T-helper 2 cell (primary cell): Measurements from ENCODE around the gene RNASEH1.
A peak's percentile ranks its signal among the peaks of the same experiment; 100 is the strongest.

ENCODE experiments used
- DNase-seq, 5 experiments: peaks; one replicate each; pipeline versions ENCODE4 v3.0.0 to v3.0.0-alpha.2; 2012 to 2022

Gene RNASEH1

DNA sequence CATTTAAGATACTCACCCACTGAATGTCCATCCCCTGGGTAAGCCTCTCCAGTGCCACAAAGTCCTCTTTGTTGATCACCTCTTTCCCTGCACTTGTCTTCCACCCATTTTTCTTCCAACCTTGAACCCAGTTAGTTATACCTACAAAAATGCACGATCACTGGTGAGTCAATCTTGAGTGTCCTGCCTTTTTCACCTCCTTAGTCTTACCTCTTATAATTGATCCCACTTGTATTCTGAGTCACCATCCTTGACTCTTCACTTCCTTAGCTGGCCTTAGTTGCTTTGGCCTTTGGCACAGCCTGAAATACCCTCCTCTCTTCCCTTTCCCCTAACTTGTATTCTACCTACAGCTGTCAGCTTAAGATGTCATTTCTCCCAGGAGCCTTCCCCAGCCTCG lies 10.2 kb downstream of the RNASEH1 start:
- DNase-seq: no peak

DNA sequence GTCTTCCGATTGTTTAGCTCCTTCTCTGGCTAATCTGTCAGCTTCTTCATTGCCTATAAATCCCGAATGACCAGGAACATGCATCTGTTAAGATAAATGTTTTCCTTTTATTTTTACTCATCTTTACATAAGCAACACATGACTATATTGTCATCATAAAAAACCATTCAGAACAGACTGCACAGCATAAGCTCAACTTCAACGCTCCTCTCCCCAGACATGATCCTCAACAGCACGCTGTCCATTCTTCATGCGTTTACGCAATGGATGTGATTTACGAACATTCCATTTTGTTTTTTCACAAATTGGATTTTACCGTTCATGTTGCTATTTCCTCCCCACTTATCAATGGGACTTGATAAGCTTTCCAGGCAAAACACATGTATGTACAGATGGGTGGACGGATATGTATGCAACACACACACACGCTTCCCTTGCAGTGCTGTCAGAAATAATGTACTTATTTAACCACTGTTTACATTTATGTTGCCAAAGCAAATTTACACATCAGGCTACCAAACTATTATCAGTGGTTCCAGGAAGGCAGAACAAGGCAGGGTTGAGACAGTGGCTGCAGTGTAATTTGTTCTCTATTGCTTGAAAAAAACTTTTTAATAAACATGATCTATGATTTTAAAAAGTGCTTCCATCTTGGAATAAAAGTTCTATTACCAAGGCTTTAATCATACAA lies 12.2 kb downstream of the RNASEH1 start:
- DNase-seq: no peak

DNA sequence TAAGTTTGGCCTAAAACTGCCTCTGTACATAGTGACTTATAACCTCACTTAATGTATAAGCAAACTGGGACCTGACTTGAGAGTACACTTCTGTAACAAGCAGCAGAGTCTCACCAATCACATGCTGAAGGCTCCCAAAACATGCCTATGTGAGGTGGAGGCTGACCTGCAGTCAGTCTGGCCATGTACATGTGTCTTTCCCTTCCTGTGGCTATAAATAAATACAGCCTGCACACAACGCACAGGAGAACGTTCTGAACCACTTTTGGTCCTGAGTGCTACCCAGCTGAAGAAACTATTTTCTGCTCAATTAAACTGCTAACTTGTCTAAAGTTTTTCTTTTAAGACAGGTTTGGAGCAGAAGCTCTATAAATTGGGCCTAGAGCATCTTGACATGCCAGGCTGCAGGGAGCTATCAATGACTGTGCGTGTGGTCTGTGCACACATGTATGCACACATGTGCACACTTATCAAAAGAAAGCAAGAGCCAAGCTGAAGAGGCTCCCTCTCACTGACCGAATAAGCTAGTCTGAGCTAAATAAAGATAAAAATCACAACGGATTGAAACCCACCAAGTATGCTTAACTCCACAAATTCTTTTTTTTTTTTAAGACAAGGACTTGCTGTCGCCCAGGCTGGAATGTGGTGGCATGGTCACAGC lies 15.0 kb downstream of the RNASEH1 start:
- DNase-seq: no peak

DNA sequence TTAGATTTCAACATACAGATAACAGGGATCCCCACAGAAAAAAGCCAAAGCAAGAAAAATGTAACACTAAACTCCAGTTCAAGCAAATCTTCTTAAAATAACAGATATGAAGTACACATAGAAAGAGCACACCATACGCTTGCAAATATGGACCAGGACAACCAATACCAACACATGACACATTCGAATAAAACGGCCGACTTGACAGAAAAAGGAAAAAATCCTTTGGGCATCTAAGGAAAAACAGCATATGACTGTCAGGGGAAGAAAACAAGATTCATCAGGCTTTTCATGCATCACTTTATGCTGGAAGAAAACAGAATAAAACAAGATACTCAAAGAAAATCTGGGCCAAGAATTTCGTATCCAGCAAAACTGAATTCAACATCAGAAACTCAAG lies 16.0 kb downstream of the RNASEH1 start:
- DNase-seq: no peak

DNA sequence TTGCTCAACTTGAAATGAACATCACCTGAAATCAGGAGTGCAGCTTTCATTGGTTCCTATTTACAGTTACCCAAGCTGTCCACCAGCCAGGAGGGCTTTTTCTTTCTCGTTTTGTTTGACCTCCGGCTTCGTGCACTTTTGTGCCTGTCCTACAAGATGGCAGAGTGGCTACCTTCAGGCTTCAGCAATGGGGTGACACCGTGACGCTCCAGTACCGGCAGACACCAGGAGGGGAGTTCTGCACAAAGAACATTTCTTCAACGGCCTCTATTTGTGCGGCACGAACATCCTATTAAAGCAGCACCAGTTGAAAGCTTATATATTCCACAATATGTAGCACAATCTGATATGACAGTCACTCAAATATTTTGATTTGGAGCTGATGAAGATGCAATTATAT lies 18.3 kb downstream of the RNASEH1 start:
- no peak for DNase-seq

DNA sequence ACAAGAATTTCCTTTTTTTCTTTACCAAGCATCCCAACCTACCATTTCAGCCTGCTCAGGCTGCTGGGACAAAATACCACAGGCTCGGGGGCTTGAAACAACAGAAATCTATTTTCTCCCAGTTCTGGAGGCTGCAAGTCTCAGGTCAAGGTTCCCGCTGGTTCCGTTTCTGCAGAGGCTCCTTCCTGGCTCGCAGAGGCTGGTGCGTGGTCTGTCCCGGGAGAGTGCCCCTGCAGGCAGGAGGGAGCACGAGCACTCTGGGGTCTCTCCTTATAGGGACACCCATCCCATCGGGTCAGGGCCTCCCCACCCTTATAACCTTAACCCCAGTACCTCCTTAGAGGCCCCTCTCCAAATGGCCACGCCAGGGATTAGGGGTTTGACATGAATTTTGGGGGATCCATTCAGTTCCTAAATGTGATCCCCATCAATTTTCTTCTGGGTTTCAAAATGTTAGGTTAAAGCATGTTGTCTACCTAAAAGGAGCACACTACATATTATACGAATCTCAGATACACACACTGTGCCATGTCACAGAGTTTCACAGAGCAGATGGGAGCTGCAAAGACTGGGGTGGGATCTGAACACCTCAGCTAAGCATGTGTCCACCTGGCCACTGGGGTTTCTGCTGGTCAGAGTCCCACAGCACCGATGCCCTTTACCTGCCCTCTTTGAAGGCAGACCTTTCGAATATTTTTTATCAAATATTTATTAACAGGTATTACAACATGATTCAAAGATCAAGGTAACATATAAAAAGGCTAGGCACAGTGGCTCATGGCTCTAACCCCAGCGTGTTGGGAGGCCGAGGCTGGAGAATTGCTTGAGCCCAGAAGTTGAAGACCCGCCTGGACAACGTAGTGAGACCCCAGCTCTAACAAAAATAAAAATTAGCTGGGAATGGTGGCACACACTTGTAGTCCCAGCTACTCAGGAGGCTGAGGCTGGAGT lies 21.2 kb downstream of the RNASEH1 start:
- no peak for DNase-seq

DNA sequence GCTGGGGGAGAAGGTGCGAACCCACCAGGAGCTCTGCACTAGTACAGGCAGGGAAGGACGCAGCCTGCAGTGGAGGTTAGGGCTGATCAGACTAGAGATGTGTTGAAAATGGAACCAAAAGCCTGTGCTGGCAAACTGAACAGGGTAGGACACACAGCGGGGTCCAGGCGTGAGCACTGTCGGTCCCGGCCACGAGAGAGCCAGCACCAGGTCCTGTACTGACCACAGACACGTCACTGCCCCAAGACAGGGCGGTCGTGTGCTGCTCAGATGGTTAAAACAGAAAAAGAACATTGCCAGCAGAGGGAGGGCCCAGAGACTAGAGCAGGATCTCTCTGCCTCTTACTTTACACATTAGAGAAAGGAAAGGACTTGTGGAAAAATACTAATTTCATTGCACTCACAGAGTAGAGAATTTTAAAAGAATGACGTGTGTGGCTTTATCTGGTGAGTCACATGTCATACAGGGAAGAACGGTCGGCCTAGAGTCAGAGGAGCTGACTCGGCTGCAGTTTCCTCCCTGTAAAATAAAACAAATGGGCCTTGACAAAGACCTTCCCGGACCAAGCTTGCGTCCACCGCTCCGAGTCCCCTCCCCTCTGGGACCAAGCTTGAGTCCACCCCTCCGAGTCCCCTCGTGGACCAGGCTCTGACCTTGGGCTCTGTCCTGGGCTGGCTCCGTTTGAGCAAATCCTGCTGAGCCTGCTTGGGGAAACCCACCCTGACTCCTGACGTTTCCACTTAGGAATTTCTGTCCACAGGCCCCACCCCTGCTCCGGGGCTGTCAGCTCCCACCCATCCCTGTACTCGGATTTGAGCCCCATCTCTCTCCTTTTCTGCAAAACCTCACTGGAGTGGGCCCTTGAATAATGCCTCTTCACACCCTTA lies 22.1 kb downstream of the RNASEH1 start:
- no peak for DNase-seq

DNA sequence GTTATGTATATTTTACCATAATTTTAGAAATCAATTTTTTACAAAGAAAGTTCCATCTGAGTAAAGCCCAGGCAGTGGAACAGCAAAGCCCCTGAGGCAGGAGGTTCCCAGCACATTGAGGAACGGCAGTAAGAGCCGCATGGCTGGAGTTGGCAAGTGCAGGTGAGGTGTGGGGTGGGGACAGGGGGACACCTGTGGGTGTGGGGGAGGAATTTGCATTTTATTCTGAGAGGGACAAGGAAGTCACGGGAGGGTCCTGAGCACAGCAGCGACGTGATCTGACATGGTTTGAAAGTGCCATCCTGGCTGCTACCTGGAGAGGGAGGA lies 22.7 kb downstream of the RNASEH1 start:
- DNase-seq: no peak

DNA sequence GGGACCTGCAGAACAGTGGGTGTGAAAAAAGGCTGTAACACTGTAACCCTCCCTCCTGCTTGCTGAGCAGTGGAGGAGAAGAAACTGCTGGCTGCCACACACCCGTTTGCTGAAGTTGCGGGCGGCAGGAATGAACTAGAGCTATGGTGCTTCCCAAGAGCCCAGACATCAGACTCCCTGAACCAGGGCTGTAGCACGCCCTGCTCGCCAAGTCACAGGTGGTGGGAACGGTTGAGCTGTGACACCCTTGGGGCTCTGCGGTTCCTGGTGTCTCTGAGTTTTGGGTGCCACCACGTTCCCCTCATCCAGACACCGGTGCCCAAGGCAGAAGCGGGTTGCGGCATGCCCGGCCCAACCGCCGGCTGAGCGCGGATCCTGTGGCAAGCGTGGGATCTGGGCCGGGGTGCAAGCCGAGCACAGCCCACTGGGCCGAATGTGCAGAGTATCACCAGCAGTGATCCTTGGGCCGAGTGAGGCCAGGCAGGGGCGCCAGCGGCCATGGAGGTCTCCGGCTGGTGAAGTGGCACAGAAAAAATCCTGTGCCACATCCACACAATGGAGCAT lies 23.8 kb downstream of the RNASEH1 start:
- no peak for DNase-seq

DNA sequence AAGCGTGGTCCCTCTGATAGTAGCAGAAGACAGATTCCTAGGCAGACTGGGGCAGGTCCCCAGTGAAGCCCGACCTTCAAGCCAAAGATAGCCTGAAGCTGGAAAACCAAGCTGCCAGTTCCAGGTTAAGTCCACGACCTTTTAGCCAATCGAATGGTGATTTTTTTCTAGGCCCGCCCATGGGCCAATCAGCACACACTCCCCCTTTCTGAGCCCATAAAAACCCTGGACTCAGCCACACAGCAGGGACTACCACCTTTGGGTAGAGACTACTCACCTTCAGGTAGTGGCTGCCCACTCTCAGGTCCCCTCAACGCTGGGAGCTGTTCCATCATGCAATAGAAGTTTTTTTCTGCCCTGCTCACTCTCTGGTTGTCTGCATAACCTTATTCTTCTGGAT lies 24.3 kb downstream of the RNASEH1 start:
- no peak for DNase-seq

DNA sequence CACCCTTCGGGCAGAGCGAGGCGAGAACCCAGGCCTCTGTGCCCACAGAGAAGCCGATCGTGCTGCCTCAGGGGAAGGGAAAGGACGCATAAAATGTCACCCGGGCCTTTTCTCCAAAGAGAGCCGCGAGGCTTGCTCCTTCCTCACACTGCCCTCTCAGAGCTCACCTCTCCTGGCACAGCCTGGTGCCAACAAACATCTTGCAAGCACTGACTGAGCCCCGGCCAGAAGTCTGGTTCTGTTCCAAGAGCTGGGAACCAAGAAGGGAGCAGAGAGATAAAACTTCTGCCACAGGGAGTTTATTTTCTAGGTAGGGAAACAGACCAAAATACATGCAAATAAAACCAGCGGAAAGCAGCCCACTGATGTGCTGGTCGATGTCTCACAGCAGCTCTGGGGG lies 25.2 kb downstream of the RNASEH1 start:
- no peak for DNase-seq

DNA sequence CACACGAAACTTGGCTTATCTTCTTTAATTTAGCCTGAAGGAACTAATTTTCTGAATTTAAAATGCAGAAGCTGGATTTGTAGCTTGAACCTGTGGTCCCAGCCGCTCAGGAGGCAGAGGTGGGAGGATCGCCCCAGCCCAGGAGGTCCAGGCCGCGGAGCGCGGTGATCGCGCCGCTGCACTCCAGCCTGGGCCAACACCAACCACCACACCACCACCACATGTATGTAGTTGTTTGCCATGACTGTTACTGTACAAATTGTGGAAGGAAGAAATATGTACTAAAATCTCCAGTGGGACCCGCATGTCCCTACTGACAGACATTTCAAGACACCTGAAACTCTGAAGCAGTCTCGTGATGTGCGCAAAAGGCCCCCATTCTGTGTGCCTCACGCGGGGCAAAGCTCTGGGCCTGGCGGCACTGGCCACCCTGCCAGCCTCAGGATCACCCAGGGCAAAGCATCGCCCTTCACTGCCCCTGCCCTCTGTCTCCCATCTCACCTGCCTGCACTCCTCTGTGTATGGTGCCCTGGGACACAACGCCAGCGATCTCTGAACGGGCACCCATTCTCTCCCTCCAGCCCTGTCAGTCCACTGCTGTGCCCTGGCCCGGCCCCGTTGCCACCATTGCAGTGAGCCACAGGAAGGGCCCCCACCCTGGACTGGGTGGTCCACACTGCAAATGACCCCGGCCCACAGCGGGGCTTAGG lies 28.7 kb downstream of the RNASEH1 start:
- no peak for DNase-seq

DNA sequence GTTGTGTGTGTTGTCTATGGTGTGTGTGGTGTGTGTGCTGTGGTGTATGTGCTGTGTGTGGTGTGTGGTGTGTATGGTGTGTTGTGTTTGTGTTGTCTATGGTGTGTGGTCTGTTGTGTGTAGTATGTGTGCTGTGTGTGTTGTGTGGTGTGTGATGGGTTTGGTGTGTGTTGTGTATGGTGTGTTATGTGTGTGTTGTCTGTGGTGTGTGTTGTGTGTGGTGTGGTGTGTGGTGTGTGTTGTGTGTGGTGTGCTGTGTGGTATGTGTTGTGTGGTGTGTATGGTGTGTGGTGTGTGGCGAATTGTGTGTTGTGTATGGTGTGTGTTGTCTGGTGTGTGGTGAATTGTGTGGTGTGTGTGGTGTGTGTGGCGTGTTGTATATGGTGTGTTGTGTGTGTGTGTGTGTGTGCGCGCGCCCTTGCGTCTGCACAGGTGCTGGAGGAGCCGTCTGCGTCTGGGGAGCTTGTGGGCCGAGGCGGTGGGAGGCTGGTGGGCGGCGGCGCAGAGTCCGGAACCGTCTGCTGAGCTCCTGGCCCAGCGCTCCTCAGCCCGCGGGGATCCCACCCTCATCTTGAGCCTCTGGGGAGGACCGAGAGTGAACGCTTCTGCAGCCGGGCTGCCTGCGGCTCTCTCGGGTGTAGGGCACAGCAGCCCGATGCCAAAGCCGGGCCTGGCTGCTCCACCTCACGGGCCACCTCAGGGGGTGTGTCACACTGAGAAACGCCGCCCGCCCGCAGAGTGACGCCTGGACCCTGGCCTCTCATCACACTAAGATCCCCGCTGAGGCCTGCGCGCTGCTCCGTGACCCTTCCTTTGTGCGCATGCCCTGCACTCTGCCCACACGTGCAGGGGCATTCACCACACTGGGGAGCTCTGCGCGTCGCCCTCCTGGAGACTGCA lies 30.0 kb downstream of the RNASEH1 start:
- DNase-seq: peak in 1 of 5 experiments; percentile 12

DNA sequence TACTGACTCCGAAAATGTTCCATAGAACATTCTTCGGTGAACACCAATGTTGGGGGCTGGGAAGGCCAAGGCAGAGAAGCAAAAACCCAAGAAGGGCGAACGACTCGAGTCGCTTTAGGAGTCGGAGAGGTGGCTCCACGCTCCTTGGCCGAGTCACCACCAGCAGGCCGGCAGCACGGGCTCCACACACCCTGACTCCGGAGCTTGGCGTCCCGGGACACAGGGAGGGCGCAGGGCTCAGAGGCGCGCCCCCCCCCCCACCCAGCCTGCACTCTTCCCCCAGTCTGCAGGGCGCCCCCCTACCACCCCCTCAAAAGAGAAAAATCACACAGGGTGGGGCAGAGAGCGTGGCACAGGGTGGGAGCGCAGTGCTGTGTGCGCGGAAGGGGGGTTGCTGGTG lies 31.3 kb downstream of the RNASEH1 start:
- no peak for DNase-seq

DNA sequence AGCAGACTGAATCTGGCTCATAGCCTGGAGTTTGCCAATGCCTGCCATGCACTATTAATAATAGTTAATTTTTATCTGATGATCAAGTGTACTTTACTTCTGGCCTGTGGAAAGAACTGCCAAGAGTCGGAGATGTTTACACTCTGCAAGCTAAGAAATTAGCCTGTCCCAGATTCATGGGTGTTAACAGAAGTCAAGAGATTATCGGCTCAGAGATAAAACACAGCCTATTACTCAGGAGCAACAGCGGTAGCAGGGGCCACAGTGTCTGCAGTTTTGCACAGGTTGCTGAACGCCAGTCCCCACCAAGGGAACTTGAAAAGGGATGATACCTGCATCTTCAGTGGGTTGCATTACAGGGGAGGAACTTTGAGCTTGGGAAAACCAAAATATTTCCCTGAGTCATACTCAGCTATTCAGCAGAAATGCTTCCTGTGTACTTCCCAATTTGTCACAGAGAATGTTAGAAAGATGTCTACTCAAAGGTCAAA lies 34.5 kb downstream of the RNASEH1 start:
- no peak for DNase-seq

DNA sequence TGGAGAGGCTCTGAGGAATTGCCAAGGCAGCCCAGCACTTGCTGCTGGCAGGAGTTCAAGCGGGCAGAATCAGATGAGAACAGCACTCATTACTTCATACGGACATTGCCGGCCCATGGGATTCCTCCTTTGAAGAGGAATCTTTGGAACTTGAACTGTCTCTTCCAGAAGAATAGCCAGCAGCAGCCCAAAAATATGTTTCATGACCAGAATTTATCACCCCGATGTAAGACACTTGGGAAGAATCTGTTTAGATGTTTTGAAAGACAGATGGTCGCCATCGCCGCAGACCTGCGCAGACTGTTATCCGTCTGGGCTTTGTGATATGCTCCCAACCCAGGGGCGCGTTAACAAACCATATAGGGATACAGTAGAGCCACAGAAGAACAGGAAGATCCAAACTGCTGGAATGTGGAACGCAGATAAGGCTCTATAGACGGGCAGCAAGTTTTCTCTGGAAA lies 35.1 kb downstream of the RNASEH1 start:
- DNase-seq: no peak

DNA sequence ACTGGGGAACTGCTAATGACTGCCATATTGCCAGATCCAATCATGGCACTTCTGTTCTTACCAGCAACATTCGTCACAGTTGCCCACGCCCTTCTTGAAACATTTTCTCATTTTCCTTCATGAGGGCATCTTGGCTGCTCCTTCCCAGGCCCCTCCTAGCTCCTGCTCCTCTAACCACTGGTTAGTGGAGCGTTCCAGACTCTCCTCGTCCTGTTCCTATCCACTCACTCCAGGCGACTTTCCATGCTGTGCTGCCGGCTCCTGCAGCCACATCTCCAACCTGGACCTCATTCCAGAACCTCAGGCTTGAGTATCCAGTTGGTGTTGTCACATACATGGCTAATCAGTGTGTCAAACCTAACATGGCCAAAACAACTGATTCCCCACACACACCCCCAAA lies 37.5 kb downstream of the RNASEH1 start:
- DNase-seq: no peak

DNA sequence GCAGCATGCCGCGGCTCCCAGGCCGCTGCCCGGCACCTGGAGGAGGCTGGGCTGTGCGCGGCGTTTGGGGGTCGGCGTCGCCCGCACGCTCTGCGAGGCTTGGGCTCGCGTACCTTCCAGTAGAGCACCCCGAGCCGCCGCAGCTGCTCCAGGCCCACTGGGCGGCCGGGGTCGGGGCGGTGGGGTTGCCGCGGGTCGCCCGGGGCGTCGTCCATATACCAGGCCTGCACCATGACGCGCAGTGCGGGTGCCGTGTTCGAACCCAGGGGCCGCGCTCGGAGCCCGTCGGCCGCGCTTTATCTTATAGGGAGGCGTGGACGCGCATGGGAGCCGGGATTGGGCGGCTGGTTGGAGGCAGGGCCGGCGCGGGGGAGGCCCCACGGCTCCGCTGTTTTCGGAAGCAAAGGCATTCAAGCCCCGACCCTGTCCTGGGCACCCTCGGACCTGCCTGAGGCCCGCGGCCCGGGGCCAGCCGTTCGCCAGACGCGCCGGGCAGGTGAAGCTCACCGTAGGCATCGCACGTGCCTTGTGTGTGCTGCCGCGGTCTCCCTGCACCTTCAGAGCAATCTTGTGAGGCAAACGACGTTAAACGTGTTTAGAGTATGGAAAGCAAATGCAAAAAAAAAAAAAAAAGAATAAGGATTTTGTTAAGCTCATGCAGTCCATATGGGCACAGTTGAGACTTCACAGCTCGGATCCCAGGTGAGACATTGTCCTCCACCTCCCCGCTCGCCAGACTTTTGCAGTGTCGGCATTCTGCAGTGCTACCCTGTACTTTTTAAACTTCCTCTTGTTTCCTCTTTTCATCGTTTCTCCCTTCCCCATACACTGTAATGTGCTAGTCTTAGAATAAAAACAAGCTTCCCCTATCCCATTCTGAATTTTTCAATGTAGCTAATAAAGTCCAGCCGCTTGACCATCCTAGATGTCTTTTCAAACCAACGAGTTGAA lies 38.6 kb downstream of the RNASEH1 start, which contains the start of gene ADI1:
Gene ADI1 (minus strand): TSS at position 277 of the 951 bp plus-strand sequence. CDS start 44 bp downstream, at position 233.
- peak; percentile 52 to 90 (median 69) for DNase-seq
